Peyer's patch (tissue), 4 donors: Measurements from ENCODE around the gene EMC1.
"Not testable (repeated sequence)": the region's sequence is repeated elsewhere in the genome, so short reads cannot be mapped to it uniquely, and the experiment has no call there.

Experiments used
- CTCF ChIP-seq, 6 experiments: fragments of 450-650 bp in 4 of 6; fragments of 200-600 bp in 2 of 6; sonication (generic) in 1 of 6; IDR thresholded peaks; one replicate each; pipeline ENCODE4 v1.5.1; 2017 to 2019; ENCODE audit warnings: antibody characterized with exemption in 6 of 6, mild to moderate bottlenecking in 3 of 6, moderate library complexity in 1 of 6
- POLR2A ChIP-seq, 2 donors: fragments of 450-650 bp; IDR thresholded peaks; one replicate each; pipeline ENCODE4 v1.5.1; 2017; ENCODE audit warnings: antibody characterized with exemption in 2 of 2, mild to moderate bottlenecking in 2 of 2, moderate library complexity in 2 of 2

- TF ChIP-seq CTCF, POLR2A (IDR thresholded peaks at IDR 0.05): not testable (repeated sequence)
Measured at GRCh38 chr1:19180265-19180657, 71.1 kb downstream of the EMC1 start.
